SK-N-SH treated with all-trans-retinoic acid at 6 μM for 48 hours (cell line): ENCODE results near the gene EXOC1.

Experiments
- CSDC2 ChIP-seq: fragments of 250-450 bp; sonication (Bioruptor Pico); IDR thresholded peaks from 2 replicates; pipeline ENCODE4 v1.5.0; 2020; ENCODE audit warnings: mild to moderate bottlenecking, moderate library complexity
- ZNF8 ChIP-seq: fragments of 450-650 bp; formaldehyde crosslinking; IDR thresholded peaks from 2 replicates; pipeline ENCODE4 v1.5.0; 2020; ENCODE audit warnings: mild to moderate bottlenecking, moderate library complexity
- TF ChIP-seq, protein P1 (sequence below): fragments of 250-450 bp; sonication (Bioruptor Pico); IDR thresholded peaks from 2 replicates; pipeline ENCODE4 v1.8.0; 2020; ENCODE audit warnings: mild to moderate bottlenecking, moderate library complexity, borderline replicate concordance

GRCh38 chr4:55857586-55857985 is 4.1 kb downstream of the EXOC1 start:
- no peak for TF ChIP-seq CSDC2 (CRISPR knock-in tag)
- TF ChIP-seq, protein P1, sequence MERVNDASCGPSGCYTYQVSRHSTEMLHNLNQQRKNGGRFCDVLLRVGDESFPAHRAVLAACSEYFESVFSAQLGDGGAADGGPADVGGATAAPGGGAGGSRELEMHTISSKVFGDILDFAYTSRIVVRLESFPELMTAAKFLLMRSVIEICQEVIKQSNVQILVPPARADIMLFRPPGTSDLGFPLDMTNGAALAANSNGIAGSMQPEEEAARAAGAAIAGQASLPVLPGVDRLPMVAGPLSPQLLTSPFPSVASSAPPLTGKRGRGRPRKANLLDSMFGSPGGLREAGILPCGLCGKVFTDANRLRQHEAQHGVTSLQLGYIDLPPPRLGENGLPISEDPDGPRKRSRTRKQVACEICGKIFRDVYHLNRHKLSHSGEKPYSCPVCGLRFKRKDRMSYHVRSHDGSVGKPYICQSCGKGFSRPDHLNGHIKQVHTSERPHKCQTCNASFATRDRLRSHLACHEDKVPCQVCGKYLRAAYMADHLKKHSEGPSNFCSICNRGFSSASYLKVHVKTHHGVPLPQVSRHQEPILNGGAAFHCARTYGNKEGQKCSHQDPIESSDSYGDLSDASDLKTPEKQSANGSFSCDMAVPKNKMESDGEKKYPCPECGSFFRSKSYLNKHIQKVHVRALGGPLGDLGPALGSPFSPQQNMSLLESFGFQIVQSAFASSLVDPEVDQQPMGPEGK (CRISPR knock-in tag), result no peak
- TF ChIP-seq ZNF8 (CRISPR knock-in tag), result no peak; the same call in 1 of the 2 replicates
